ENCODE data around the gene CHRNA10.

DNA sequence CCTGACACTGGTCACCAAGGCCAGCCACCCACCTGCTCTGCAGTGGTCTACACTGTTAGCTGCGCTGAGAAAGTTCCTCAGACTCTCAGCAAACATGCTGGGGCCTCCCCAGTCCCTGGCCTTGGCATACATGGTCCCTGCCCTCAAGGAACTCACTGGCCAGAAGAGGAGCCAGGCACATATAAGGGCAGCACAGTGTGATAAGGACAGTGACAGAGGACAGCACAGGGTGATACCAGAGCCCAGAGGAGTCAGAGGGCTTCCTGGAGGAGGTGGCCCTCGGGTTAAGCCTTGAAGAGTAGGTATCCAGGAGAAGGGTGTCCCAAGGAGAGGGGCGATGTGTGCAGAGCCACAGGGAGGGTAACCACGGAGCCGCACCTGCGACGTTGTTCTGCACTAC lies 25.6 kb downstream of the CHRNA10 start:
- TF ChIP-seq, protein P1, sequence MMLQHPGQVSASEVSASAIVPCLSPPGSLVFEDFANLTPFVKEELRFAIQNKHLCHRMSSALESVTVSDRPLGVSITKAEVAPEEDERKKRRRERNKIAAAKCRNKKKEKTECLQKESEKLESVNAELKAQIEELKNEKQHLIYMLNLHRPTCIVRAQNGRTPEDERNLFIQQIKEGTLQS (IDR thresholded peaks at IDR 0.05; ENCODE audit: borderline replicate concordance, extremely low read depth, low read depth, low read length) = no peak
- TF ChIP-seq SRF (IDR thresholded peaks at IDR 0.05; ENCODE audit: low read depth in 2 of 2, low read length in 2 of 2) = no peak
- no peak for TF ChIP-seq MAX (IDR thresholded peaks at IDR 0.05; ENCODE audit: low read depth, low read length)
- TF ChIP-seq CTCF (IDR thresholded peaks at IDR 0.05 in 2 of 3, conservative IDR thresholded peaks at IDR 0.05 in 1 of 3; ENCODE audit: control insufficient read depth in 2 of 3, extremely low read depth in 1 of 3, insufficient read depth in 1 of 3, low read depth in 3 of 3, low read length in 3 of 3) = no peak
- TF ChIP-seq, protein P2, sequence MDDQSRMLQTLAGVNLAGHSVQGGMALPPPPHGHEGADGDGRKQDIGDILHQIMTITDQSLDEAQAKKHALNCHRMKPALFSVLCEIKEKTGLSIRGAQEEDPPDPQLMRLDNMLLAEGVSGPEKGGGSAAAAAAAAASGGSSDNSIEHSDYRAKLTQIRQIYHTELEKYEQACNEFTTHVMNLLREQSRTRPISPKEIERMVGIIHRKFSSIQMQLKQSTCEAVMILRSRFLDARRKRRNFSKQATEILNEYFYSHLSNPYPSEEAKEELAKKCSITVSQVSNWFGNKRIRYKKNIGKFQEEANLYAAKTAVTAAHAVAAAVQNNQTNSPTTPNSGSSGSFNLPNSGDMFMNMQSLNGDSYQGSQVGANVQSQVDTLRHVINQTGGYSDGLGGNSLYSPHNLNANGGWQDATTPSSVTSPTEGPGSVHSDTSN (IDR thresholded peaks at IDR 0.05; ENCODE audit: insufficient replicate concordance, low read depth, low read length) = no peak
- TF ChIP-seq KDM1A (IDR thresholded peaks at IDR 0.05; ENCODE audit: borderline replicate concordance) = no peak
- no peak for TF ChIP-seq POLR2A (IDR thresholded peaks at IDR 0.05; ENCODE audit: low read depth, low read length)
- TF ChIP-seq FOXM1 (IDR thresholded peaks at IDR 0.05; ENCODE audit: low read depth, low read length) = no peak
- TF ChIP-seq SPI1 (IDR thresholded peaks at IDR 0.05; ENCODE audit: borderline replicate concordance, insufficient read depth, low read depth, low read length) = no peak
- TF ChIP-seq RAD21 (IDR thresholded peaks at IDR 0.05; ENCODE audit: insufficient read depth, low read depth, low read length) = no peak

All from GM12878 (cell line).